Sigmoid colon (tissue), 7 donors: Measurements from ENCODE around the gene ZYX. TPM values are rescaled to one million over a fixed set of nuclear protein-coding genes. Genes with fewer than 3 reads are reported as not detected.

Experiments used
- DNase-seq: peaks from one replicate; pipeline ENCODE4 v3.0.0-alpha.2; 2019
- H3K27ac ChIP-seq, 4 donors: fragments of 200-600 bp; sonication (generic); one replicate each; pipeline ENCODE4 v1.5.1; 2016 to 2019; ENCODE audit warnings: mild to moderate bottlenecking in 1 of 4
- H3K27me3 ChIP-seq, 3 donors: fragments of 200-600 bp; sonication (generic); one replicate each; pipeline ENCODE4 v1.5.1; 2019; ENCODE audit warnings: mild to moderate bottlenecking in 1 of 3
- H3K36me3 ChIP-seq, 4 donors: fragments of 200-600 bp; sonication (generic); one replicate each; pipeline ENCODE4 v1.5.1; 2016 to 2019
- H3K4me1 ChIP-seq, 4 donors: fragments of 200-600 bp; sonication (generic); one replicate each; pipeline ENCODE4 v1.5.1; 2017 to 2019
- H3K4me3 ChIP-seq, 4 donors: fragments of 200-600 bp; sonication (generic); one replicate each; pipeline ENCODE4 v1.5.1; 2017 to 2019; ENCODE audit warnings: mild to moderate bottlenecking in 2 of 4, moderate library complexity in 1 of 4
- H3K9me3 ChIP-seq, 4 donors: fragments of 200-600 bp in 3 of 4; sonication (generic) in 3 of 4; one replicate each; pipeline versions ENCODE4 v1.5.1 to v1.6.1; 2013 to 2019
- CTCF ChIP-seq, 4 experiments: fragments of 450-650 bp in 3 of 4; fragments of 200-600 bp in 1 of 4; IDR thresholded peaks; one replicate each; pipeline ENCODE4 v1.5.1; 2016 to 2019; ENCODE audit warnings: antibody characterized with exemption in 4 of 4, mild to moderate bottlenecking in 3 of 4, moderate library complexity in 2 of 4
- EP300 ChIP-seq, 4 donors: sonication (generic); formaldehyde crosslinking; IDR thresholded peaks; one replicate each; pipeline ENCODE4 v1.6.1; 2017; ENCODE audit warnings: antibody characterized with exemption in 4 of 4
- POLR2A ChIP-seq, 2 donors: fragments of 450-650 bp; IDR thresholded peaks; one replicate each; pipeline ENCODE4 v1.6.1; 2016; ENCODE audit warnings: antibody characterized with exemption in 2 of 2, mild to moderate bottlenecking in 2 of 2, moderate library complexity in 2 of 2
- POLR2AphosphoS5 ChIP-seq, 4 donors: sonication (generic); formaldehyde crosslinking; IDR thresholded peaks; one replicate each; pipeline ENCODE4 v1.6.1; 2017; ENCODE audit warnings: antibody characterized with exemption in 4 of 4
- WGBS, 2 donors: extraction: QIAGEN DNeasy Blood & Tissue Kit; methylation state at CpG; one replicate each; pipeline ENCODE4 v1.1.7; 2013; 5-methylcytosine and 5-hydroxymethylcytosine counted together
- intact Hi-C: fragments of 100-400 bp; cut with DNase I; formaldehyde crosslinking; loops from one replicate; pipeline ENCODE4 v1.15.1; 2023
- polyA plus RNA-seq, 3 donors: library from polyadenylated mRNA; stranded (reverse); fragments of 200-250 nt; gene quantifications; one replicate each; pipeline ENCODE4 v1.2.3, GENCODE V29; 2013
- total RNA-seq, 4 donors: library from RNA; depleted of rRNA; stranded (reverse); fragments of >200 nt; gene quantifications; one replicate each; pipeline ENCODE4 v1.1.0, GENCODE V29; 2016
- donor health status: healthy with polysubstance abuse.
- donor health status: Bipolar disorder and iron deficiency.
- donor health status: healthy.

The ZYX gene
- total and polyA plus RNA-seq, 7 donors = 34.4 to 218 (median 82.4) TPM

- no peaks in the 10 kb centered on the region for H3K27me3 ChIP-seq
- peak; percentile 68 for DNase-seq
- peaks cover 0 to 98% (median 96%) of the 10 kb centered on the region in 4 donors for H3K4me1 ChIP-seq
- H3K36me3 ChIP-seq = peaks cover 22 to 58% (median 36%) of the 10 kb centered on the region in 4 donors
- H3K4me3 ChIP-seq = no peak overlapping the region
- H3K9me3 ChIP-seq = no peaks in the 10 kb centered on the region
- peak overlapping the region; percentile 97 to 100 (median 100) for H3K27ac ChIP-seq
- 93 to 94% methylated on average over 28 of the region's 28 CpGs for WGBS, 2 donors
- TF ChIP-seq POLR2AphosphoS5 (IDR thresholded peaks at IDR 0.05) = no peak
- no peak for TF ChIP-seq EP300 (IDR thresholded peaks at IDR 0.05)
- TF ChIP-seq CTCF (IDR thresholded peaks at IDR 0.05) = no peak
- no peak for TF ChIP-seq POLR2A (IDR thresholded peaks at IDR 0.05)
- intact Hi-C loops = loop anchor here (10.0 kb wide), 2 partner anchors 516 to 534 kb away; partner anchors contain the start of genes EPHB6 and TCAF1
Measured at GRCh38 chr7:143388491-143389101, 7.5 kb downstream of the ZYX start.

GRCh38 chr7:143389316-143390103 lies 8.4 kb downstream of the ZYX start:
- H3K27ac ChIP-seq = peak overlapping the region; percentile 97 to 100 (median 100)
- WGBS, 2 donors = 90% methylated on average over 15 of the region's 15 CpGs
- no peaks in the 10 kb centered on the region for H3K27me3 ChIP-seq
- TF ChIP-seq CTCF (IDR thresholded peaks at IDR 0.05) (no peak), POLR2AphosphoS5 (IDR thresholded peaks at IDR 0.05) (no peak), POLR2A (IDR thresholded peaks at IDR 0.05) (no peak), EP300 (IDR thresholded peaks at IDR 0.05) (no peak)
- peak; percentile 67 for DNase-seq
- peaks cover 0 to 90% (median 88%) of the 10 kb centered on the region in 4 donors for H3K4me1 ChIP-seq
- peaks cover 22 to 50% (median 36%) of the 10 kb centered on the region in 4 donors for H3K36me3 ChIP-seq
- no peaks in the 10 kb centered on the region for H3K9me3 ChIP-seq
- intact Hi-C loops = loop anchor here (10.0 kb wide), 2 partner anchors 515 to 535 kb away; partner anchors contain the start of genes EPHB6 and TCAF1
- H3K4me3 ChIP-seq = no peak overlapping the region

- TF ChIP-seq CTCF (IDR thresholded peaks at IDR 0.05) (no peak), EP300 (IDR thresholded peaks at IDR 0.05) (no peak), POLR2A (IDR thresholded peaks at IDR 0.05) (no peak), POLR2AphosphoS5 (IDR thresholded peaks at IDR 0.05) (no peak)
- intact Hi-C loops = no loop called here
- Histone ChIP-seq H3K27me3 (no peaks in the 10 kb centered on the region), H3K27ac (peak overlapping the region; percentile 97 to 100 (median 100)), H3K4me3 (no peak overlapping the region), H3K4me1 (peaks cover 0 to 82% (median 81%) of the 10 kb centered on the region in 4 donors), H3K9me3 (no peaks in the 10 kb centered on the region), H3K36me3 (peaks cover 22 to 50% (median 36%) of the 10 kb centered on the region in 4 donors)
- DNase-seq = no peak
- 93 to 94% methylated on average over 10 of the region's 10 CpGs for WGBS, 2 donors
Measured at GRCh38 chr7:143390104-143390772, 9.1 kb downstream of the ZYX start.

- Histone ChIP-seq H3K4me3 (peak overlapping the region in 1 of 4 donors; percentile 1), H3K36me3 (peaks cover 22 to 50% (median 36%) of the 10 kb centered on the region in 4 donors), H3K4me1 (peaks cover 0 to 76% (median 75%) of the 10 kb centered on the region in 4 donors), H3K27me3 (no peaks in the 10 kb centered on the region), H3K9me3 (no peaks in the 10 kb centered on the region), H3K27ac (peak overlapping the region; percentile 97 to 100 (median 100))
- peak; percentile 64 for DNase-seq
- 88 to 95% methylated on average over 9 of the region's 9 CpGs for WGBS, 2 donors
- no peak for TF ChIP-seq EP300 (IDR thresholded peaks at IDR 0.05)
- no peak for TF ChIP-seq CTCF (IDR thresholded peaks at IDR 0.05)
- no peak for TF ChIP-seq POLR2A (IDR thresholded peaks at IDR 0.05)
- TF ChIP-seq POLR2AphosphoS5 (IDR thresholded peaks at IDR 0.05) = no peak
- intact Hi-C loops = no loop called here
Measured at GRCh38 chr7:143390773-143391317, 9.7 kb downstream of the ZYX start.
